ENCODE data around the gene GUK1. TPM values are rescaled to one million over a fixed set of nuclear protein-coding genes. Genes with fewer than 3 reads are reported as not detected.

Gene GUK1
- total and polyA plus RNA-seq, 2 of the 8 experiments (the other 6 are each of a cell fraction or from before 2014, with no cell fraction given), result 68.5 to 183 TPM

- ChIA-PET CTCF (ENCODE audit: partially characterized antibody) (interaction anchor here (1.1 to 2.0 kb wide), 2 partner anchors 15 to 27 kb away, joined by 4 to 7 read pairs; no protein-coding TSS in a partner anchor), POLR2A (ENCODE audit: partially characterized antibody) (interaction anchor here (0.9 to 1.0 kb wide), 2 partner anchors 21 to 44 kb away, joined by 3 read pairs; partner anchors contain the start of gene C1orf35)
- Histone ChIP-seq H3K14ac (ENCODE audit: insufficient read length) (no peak overlapping the region), H2AFZ (ENCODE audit: low read length) (no peak overlapping the region), H3K4ac (replicated peaks; ENCODE audit: insufficient read length, low read depth, low read length) (no peak overlapping the region), H3K27ac (ENCODE audit: low read depth, low read length) (no peak overlapping the region), H2BK12ac (ENCODE audit: low read depth, low read length) (no peak overlapping the region), H2BK5ac (ENCODE audit: low read depth, low read length) (no peak overlapping the region), H2BK15ac (ENCODE audit: low read length) (no peak overlapping the region), H2BK20ac (ENCODE audit: low read length) (no peak overlapping the region), H3K9ac (replicated peaks in 1 of 4; ENCODE audit: extremely low read depth in 1 of 4, low read depth in 3 of 4, low read length in 3 of 4) (no peak overlapping the region), H4K8ac (ENCODE audit: extremely low read depth, insufficient read depth, low read length) (no peak overlapping the region), H3K23ac (ENCODE audit: insufficient read length) (no peak overlapping the region), H3K4me3 (ENCODE audit: extremely low read depth in 1 of 4, insufficient read depth in 2 of 4, low read depth in 3 of 4, low read length in 4 of 4) (no peak overlapping the region), H2AK5ac (ENCODE audit: low read depth, low read length) (no peak overlapping the region), H3K79me2 (ENCODE audit: control insufficient read depth in 1 of 2, insufficient read depth in 2 of 2, low read length in 2 of 2) (peaks cover 0 to 21% of the 10 kb centered on the region in 2 experiments; a peak in 3 of 4 replicates), H4K20me1 (replicated peaks in 1 of 2; ENCODE audit: control insufficient read depth in 1 of 2, insufficient read depth in 2 of 2, low read length in 2 of 2) (peaks cover 8 to 20% of the 10 kb centered on the region in 2 experiments), H3K56ac (replicated peaks; ENCODE audit: insufficient read length, low read depth, low read length) (no peak overlapping the region), H3K27me3 (replicated peaks in 1 of 4; ENCODE audit: control insufficient read depth in 3 of 4, extremely low read depth in 1 of 4, insufficient read depth in 3 of 4, low read length in 3 of 4) (no peaks in the 10 kb centered on the region), H3K79me1 (ENCODE audit: low read depth, low read length) (peaks cover 10% of the 10 kb centered on the region), H3K9me3 (ENCODE audit: insufficient read depth in 2 of 2, low read depth in 1 of 2, low read length in 1 of 2) (no peaks in the 10 kb centered on the region), H4K5ac (ENCODE audit: insufficient read length, low read depth, low read length) (no peak overlapping the region), H2BK120ac (replicated peaks; ENCODE audit: low read depth, low read length) (no peak overlapping the region), H4K91ac (replicated peaks; ENCODE audit: insufficient read length, low read length) (no peak overlapping the region), H3K4me2 (ENCODE audit: insufficient read depth in 1 of 2, low read depth in 2 of 2, low read length in 2 of 2) (no peak overlapping the region), H3K23me2 (ENCODE audit: low read depth, low read length) (no peaks in the 10 kb centered on the region; the same call in 1 of the 2 replicates), H3K18ac (ENCODE audit: extremely low read depth, low read length) (no peak overlapping the region), H3K4me1 (replicated peaks in 1 of 4; ENCODE audit: control insufficient read depth in 3 of 4, insufficient read depth in 4 of 4, low read length in 3 of 4) (peaks cover 0 to 10% (median 4%) of the 10 kb centered on the region in 4 experiments; a peak in 1 of 7 replicates), H3K36me3 (ENCODE audit: control insufficient read depth in 2 of 4, insufficient read depth in 4 of 4, low read length in 3 of 4) (no peaks in the 10 kb centered on the region)
- TF ChIP-seq KDM4A (IDR thresholded peaks at IDR 0.05; ENCODE audit: low read depth, low read length, severe bottlenecking) (no peak), JUND (IDR thresholded peaks at IDR 0.05; ENCODE audit: low read length) (no peak), RNF2 (IDR thresholded peaks at IDR 0.05; ENCODE audit: borderline replicate concordance, low read depth, low read length, missing control alignments, poor library complexity, severe bottlenecking) (no peak), SIRT6 (IDR thresholded peaks at IDR 0.05; ENCODE audit: low read length) (no peak), RAD21 (IDR thresholded peaks at IDR 0.05 in 1 of 2, conservative IDR thresholded peaks at IDR 0.05 in 1 of 2; ENCODE audit: low read depth in 2 of 2, low read length in 2 of 2) (no peak), CHD1 (IDR thresholded peaks at IDR 0.05; ENCODE audit: low read depth, low read length) (no peak), USF2 (IDR thresholded peaks at IDR 0.05; ENCODE audit: low read length) (no peak)
- 85% methylated on average over 4 of the region's 4 CpGs; no CpG with 5 or more reads in 1 of the 2 experiments for WGBS, 2 experiments (ENCODE audit: extremely low coverage in 1 of 2, insufficient coverage in 1 of 2, insufficient read length in 1 of 2, insufficient replicate concordance in 2 of 2, low coverage in 1 of 2, low lambda C conversion rate in 2 of 2, missing lambda C conversion rate in 1 of 2)
- FAIRE-seq (no peak), DNase-seq (ENCODE audit: low read depth in 1 of 2, low spot score in 2 of 2) (no peak)
Measured at GRCh38 chr1:228147768-228148167, 7.7 kb downstream of the GUK1 start.
